Neutrophil (primary cell): ENCODE data around the gene RPE65.
"Not testable (repeated sequence)": the region's sequence is repeated elsewhere in the genome, so short reads cannot be mapped to it uniquely, and the experiment has no call there.

Experiments
- H3K27ac ChIP-seq: fragments of 200-600 bp; sonication (generic); 2 replicates; pipeline ENCODE4 v1.5.1; 2016; ENCODE audit warnings: mild to moderate bottlenecking, moderate library complexity
- H3K27me3 ChIP-seq: fragments of 200-600 bp; sonication (generic); 2 replicates; pipeline ENCODE4 v1.6.0; 2016; ENCODE audit warnings: mild to moderate bottlenecking
- H3K36me3 ChIP-seq: fragments of 200-600 bp; sonication (generic); 2 replicates; pipeline ENCODE4 v1.5.1; 2017
- H3K4me1 ChIP-seq, 2 experiments: fragments of 200-600 bp in 1 of 2; sonication (generic) in 1 of 2; 1 replicate in 1 of 2; 2 replicates in 1 of 2; pipeline versions ENCODE4 v1.5.1 to v1.6.1; 2013 to 2016; ENCODE audit warnings: low read depth in 1 of 2, low read length in 1 of 2, mild to moderate bottlenecking in 1 of 2, moderate library complexity in 1 of 2; ENCODE audit not compliant: control insufficient read depth in 1 of 2, insufficient read depth in 1 of 2
- H3K4me3 ChIP-seq, 2 experiments: fragments of 200-600 bp in 1 of 2; sonication (generic) in 1 of 2; 1 replicate in 1 of 2; 2 replicates in 1 of 2; pipeline ENCODE4 v1.5.1; 2013 to 2016; ENCODE audit warnings: low read depth in 1 of 2, low read length in 1 of 2, mild to moderate bottlenecking in 1 of 2, moderate library complexity in 1 of 2
- H3K9me3 ChIP-seq: fragments of 200-600 bp; sonication (generic); 2 replicates; pipeline ENCODE4 v1.5.1; 2016
- TF ChIP-seq, protein P1 (sequence below): fragments of 200-600 bp; sonication (generic); IDR thresholded peaks from 2 replicates; pipeline ENCODE4 v1.5.1; 2016; ENCODE audit warnings: antibody characterized with exemption

Gene RPE65

DNA sequence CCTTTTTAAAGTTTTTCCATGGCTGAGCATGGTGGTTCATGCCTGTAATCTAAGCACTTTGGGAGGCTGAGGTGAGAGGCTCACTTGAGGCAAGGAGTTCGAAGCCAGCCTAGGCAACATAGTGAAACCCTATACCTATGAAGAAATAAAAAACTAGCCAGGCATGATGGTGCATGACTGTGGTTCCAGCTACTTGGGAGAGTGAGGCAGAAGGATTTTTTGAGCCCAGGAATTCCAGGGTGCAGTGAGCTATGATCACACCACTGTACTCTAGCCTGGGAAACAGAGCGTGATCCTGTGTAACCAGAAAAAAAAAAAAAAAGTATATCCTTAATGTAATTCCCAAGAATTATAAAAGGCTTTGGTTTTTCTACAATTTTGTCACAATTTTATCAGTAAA lies 29.7 kb upstream of the RPE65 start:
- H3K4me1 ChIP-seq = no peaks in the 10 kb centered on the region
- H3K9me3 ChIP-seq = no peaks in the 10 kb centered on the region
- no peak overlapping the region for H3K4me3 ChIP-seq
- no peak overlapping the region for H3K27ac ChIP-seq
- H3K27me3 ChIP-seq = no peaks in the 10 kb centered on the region
- peaks cover 43% of the 10 kb centered on the region for H3K36me3 ChIP-seq
- TF ChIP-seq, protein P1, sequence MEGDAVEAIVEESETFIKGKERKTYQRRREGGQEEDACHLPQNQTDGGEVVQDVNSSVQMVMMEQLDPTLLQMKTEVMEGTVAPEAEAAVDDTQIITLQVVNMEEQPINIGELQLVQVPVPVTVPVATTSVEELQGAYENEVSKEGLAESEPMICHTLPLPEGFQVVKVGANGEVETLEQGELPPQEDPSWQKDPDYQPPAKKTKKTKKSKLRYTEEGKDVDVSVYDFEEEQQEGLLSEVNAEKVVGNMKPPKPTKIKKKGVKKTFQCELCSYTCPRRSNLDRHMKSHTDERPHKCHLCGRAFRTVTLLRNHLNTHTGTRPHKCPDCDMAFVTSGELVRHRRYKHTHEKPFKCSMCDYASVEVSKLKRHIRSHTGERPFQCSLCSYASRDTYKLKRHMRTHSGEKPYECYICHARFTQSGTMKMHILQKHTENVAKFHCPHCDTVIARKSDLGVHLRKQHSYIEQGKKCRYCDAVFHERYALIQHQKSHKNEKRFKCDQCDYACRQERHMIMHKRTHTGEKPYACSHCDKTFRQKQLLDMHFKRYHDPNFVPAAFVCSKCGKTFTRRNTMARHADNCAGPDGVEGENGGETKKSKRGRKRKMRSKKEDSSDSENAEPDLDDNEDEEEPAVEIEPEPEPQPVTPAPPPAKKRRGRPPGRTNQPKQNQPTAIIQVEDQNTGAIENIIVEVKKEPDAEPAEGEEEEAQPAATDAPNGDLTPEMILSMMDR = no peak

DNA sequence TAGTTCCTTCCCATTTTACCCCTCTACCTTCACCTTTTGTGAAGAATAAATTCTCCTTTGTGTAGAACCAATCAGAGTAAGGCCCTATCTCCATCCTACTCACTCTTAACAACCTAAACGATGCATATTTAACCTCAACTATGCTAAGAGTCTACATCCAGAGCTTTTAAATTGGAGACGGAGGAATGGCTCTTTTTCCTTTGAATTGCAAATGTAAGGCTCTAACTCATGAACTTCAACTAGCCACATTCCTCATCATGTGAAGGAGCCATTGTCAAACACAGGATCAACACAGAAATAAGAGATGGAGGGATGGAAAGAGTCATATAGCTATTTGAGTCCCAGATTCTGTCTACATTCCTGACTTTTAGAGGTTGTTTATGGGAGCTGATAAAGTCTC lies 28.9 kb upstream of the RPE65 start:
- Histone ChIP-seq H3K4me3 (no peak overlapping the region), H3K9me3 (no peaks in the 10 kb centered on the region), H3K27me3 (no peaks in the 10 kb centered on the region), H3K4me1 (no peaks in the 10 kb centered on the region), H3K36me3 (peaks cover 40% of the 10 kb centered on the region), H3K27ac (no peak overlapping the region)
- TF ChIP-seq, protein P1 = no peak

DNA sequence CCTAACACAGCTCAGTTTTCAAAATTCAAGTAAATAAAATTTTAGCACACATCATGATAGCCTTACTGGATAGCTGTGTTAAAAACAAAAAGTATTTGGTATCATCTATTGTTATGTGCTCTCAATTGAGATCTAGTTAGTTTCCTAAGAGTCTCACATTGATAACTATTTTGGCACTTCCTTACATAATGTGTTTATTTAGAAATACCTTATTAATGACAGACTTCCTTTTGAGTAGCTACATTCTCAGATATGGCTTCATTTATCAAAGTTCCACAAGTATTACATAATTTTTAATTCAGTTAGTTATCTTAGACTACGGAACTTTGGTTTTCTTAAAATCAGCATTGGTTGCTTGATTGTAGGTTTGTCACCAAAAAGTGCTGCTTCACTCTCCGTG lies 26.9 kb upstream of the RPE65 start:
- not testable (repeated sequence) for H3K27ac ChIP-seq

DNA sequence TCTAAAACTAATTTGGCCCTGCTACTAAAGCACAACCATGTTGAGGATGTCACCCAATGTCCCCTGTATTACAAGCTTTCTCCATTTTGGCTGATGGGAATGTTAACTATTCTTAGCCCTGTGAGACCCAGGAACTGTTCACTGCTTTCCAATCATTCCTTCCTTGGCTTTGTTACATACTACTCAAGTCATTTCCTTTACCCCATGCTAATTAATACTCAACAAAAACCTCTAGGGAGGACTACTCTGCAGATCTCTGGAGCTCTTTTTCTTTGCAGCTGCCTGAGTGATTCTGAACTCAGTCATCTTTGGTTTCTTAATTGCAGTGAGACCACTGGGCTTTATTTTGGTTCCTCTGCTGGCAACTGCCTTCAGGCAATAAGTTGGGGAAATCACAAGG lies 23.3 kb upstream of the RPE65 start:
- no peaks in the 10 kb centered on the region for H3K9me3 ChIP-seq
- TF ChIP-seq, protein P1 = no peak
- no peak overlapping the region for H3K27ac ChIP-seq
- no peak overlapping the region for H3K4me3 ChIP-seq
- H3K4me1 ChIP-seq = no peaks in the 10 kb centered on the region
- H3K36me3 ChIP-seq = peaks cover 12% of the 10 kb centered on the region
- no peaks in the 10 kb centered on the region for H3K27me3 ChIP-seq

More for the DNA sequence above, 26.9 kb upstream of the RPE65 start:
- not testable (repeated sequence) for H3K27me3 ChIP-seq, H3K4me1 ChIP-seq, H3K9me3 ChIP-seq, H3K4me3 ChIP-seq
- peaks cover 34% of the 10 kb centered on the region for H3K36me3 ChIP-seq

DNA sequence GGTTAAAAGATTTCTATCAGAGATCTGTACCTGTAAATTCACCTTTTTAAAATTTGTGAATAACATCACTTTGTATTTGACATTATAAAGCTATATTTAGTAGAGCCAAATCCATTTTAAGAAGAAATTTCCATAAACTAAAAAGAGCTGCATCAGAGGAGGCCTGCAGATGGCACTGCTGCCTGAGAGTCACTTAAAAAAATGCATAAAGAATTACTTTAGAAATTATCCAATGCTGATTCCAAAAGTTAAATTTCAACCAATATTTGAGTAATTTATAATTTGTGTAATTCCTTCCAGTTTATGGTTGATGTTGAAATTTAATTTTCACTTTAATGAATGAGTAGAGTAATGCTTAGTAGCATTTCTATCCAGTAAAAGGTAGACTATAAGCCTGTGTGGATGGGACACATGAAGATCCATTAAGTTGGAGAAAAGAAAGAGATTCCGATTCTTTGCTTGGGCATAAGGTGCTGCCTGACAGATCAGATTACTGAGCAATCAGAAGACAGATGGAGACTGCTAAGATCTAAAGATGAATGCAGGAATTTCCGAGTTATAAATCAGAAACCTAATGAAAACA lies 20.7 kb upstream of the RPE65 start:
- TF ChIP-seq, protein P1 = no peak
- no peak overlapping the region for H3K4me3 ChIP-seq
- no peaks in the 10 kb centered on the region for H3K9me3 ChIP-seq
- no peaks in the 10 kb centered on the region for H3K4me1 ChIP-seq
- H3K27ac ChIP-seq = no peak overlapping the region
- no peaks in the 10 kb centered on the region for H3K27me3 ChIP-seq
- no peaks in the 10 kb centered on the region for H3K36me3 ChIP-seq

DNA sequence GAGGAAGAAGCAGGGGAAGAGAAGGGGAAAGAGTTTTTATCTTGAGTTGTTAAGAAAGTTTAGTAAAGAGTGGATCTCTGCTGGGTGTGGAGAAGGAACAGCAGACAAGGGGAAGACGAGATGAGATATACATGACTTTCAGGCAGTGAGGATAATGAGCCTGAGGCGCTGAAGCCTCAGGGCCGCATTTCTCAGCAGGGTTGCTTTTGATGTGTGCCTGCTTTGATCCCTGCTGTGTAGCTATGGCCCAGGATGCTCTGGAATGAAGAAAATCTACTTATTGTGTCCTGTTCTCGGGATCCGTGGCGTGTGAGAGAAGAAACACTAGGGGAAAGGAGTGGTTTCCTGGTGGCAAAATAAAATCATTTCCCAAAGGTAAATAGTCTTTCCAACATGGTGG lies 15.1 kb upstream of the RPE65 start:
- Histone ChIP-seq H3K9me3 (no peaks in the 10 kb centered on the region), H3K36me3 (no peaks in the 10 kb centered on the region), H3K4me1 (peaks cover 10 to 11% of the 10 kb centered on the region in 2 experiments), H3K27ac (no peak overlapping the region), H3K27me3 (no peaks in the 10 kb centered on the region), H3K4me3 (no peak overlapping the region)
- TF ChIP-seq, protein P1 = no peak
